GM21825 (cell line): ENCODE measurements around the gene CEP126.
"Not testable (repeated sequence)": the region's sequence is repeated elsewhere in the genome, so short reads cannot be mapped to it uniquely, and the experiment has no call there.

Source experiments
- ATAC-seq: cut with Tn5 transposase; IDR thresholded peaks from one replicate; pipeline ENCODE4 v1.9.1; 2021; ENCODE audit warnings: mild to moderate bottlenecking, moderate library complexity; ENCODE audit not compliant: unreplicated experiment

The CEP126 gene

GRCh38 chr11:101931692-101932091 lies 16.9 kb downstream of the CEP126 start:
- no peak for ATAC-seq

GRCh38 chr11:101940901-101941520 lies 26.2 kb downstream of the CEP126 start:
- no peak for ATAC-seq

- ATAC-seq, result no peak
Observed at GRCh38 chr11:101944923-101945322, 30.1 kb downstream of the CEP126 start.

GRCh38 chr11:101945448-101945847 lies 30.6 kb downstream of the CEP126 start:
- ATAC-seq, result no peak

- no peak for ATAC-seq
Observed at GRCh38 chr11:101949680-101950220, 34.9 kb downstream of the CEP126 start.

GRCh38 chr11:101955278-101955677 lies 40.5 kb downstream of the CEP126 start:
- ATAC-seq, result no peak

- ATAC-seq, result no peak
Observed at GRCh38 chr11:101955701-101956100, 40.9 kb downstream of the CEP126 start.

GRCh38 chr11:101960231-101960630 lies 45.4 kb downstream of the CEP126 start:
- no peak for ATAC-seq

GRCh38 chr11:101964200-101964599 lies 49.4 kb downstream of the CEP126 start:
- ATAC-seq, result not testable (repeated sequence)

- ATAC-seq, result no peak
Observed at GRCh38 chr11:101974255-101974654, 59.4 kb downstream of the CEP126 start.

GRCh38 chr11:101974771-101975170 lies 60.0 kb downstream of the CEP126 start:
- no peak for ATAC-seq

- no peak for ATAC-seq
Observed at GRCh38 chr11:101975734-101976133, 60.9 kb downstream of the CEP126 start.

- no peak for ATAC-seq
Observed at GRCh38 chr11:101987370-101987769, 72.6 kb downstream of the CEP126 start.

GRCh38 chr11:101993172-101993571 lies 78.4 kb downstream of the CEP126 start:
- no peak for ATAC-seq

GRCh38 chr11:101994052-101994469 lies 79.3 kb downstream of the CEP126 start:
- ATAC-seq, result not testable (repeated sequence)

- no peak for ATAC-seq
Observed at GRCh38 chr11:101996111-101996510, 81.3 kb downstream of the CEP126 start.

- no peak for ATAC-seq
Observed at GRCh38 chr11:102001657-102002338, 87.0 kb downstream of the CEP126 start.

GRCh38 chr11:102004220-102004619 lies 89.4 kb downstream of the CEP126 start:
- no peak for ATAC-seq

GRCh38 chr11:102005306-102005705 lies 90.5 kb downstream of the CEP126 start:
- ATAC-seq, result no peak

GRCh38 chr11:102006835-102007566 lies 92.2 kb downstream of the CEP126 start:
- ATAC-seq, result no peak

GRCh38 chr11:102007567-102008437 lies 93.0 kb downstream of the CEP126 start:
- ATAC-seq, result no peak
